HG02759 (cell line): ENCODE measurements around the gene BUD13.

Source experiments
- ATAC-seq: cut with Tn5 transposase; IDR thresholded peaks from one replicate; pipeline ENCODE4 v1.9.1; 2021; ENCODE audit warnings: mild to moderate bottlenecking, moderate library complexity; ENCODE audit not compliant: unreplicated experiment

BUD13 gene

DNA sequence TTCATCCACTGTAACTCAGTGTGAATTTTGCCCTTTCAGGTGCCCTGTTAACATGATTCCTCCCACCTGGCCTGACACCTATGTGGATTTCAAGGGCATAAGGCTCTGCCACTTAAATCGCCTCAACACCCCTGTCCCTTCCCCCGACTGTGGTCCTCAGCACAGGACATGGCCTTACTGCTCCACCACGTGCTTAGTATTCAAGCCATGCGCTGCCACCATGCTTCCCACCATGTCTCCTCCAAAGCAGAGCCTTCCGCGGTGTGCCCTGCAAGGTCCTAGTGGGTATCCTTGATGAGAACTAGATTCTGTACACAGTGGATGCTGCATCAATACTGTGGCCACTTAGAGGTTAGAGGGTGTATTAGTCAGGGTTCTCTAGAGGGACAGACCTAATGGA is 51.9 kb downstream of the BUD13 start:
- no peak for ATAC-seq

DNA sequence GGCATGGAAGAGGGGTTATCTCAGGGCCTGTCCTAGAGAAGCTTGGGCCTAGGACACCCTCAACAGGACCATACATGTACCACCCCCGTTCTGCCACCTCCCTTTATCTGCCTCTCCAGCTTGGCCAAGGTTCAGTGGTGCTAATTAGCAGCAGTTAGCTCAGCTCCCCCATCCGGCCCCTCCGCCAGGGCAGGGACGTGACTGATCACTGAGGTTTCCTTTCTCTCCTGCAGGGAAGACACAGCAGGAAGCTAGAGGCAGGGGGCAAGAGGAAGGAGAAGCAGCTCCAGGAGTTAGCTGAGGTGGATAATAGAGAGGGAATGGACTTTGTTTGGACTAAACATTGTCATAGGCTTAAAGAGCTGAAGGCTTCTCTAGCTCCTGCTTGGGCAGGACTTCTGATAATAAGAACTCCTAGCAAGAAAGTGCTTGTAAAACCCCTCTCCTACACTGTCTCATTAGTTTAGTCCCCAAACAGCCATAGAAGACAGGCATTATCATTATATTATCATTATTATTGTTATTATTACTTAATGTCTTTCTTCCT is 53.8 kb downstream of the BUD13 start:
- no peak for ATAC-seq

DNA sequence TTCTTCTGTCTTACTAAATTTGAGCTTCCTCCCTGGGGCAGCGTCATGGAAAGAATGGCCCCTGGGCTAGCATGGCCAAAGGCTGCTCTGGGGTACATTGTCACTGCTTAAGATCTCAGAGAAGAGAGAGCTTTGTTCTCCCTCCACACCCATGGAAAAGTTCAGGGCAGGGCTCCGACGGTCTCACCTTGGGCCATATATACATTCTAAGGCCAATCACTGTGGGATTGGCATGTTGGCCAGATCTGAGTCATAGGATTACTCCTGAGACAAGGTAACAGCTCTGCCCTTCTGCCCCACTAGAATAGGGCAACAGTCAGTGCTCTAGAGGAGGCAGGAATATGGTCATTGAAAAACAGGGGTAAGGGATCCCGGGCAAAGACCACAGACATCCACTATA is 56.2 kb downstream of the BUD13 start:
- no peak for ATAC-seq

DNA sequence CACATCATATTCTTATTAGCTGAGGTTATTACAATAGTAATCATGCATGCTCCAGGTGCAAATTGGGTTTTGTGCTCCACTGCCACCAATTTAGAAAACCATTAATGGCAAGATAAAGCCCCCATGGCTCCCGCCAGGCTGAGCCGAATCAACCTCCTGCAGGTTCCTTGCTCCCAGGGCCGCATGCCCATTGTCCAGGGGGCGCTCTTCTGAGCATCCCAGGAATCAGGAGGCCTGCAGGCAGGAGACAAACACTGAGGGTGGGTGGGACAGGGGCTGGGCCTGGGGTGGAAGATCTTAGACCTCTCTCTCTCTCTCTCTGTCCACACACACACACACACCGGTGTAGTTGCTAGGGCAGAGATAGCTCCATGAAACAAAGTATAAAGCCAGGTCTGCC is 57.4 kb downstream of the BUD13 start:
- ATAC-seq, result no peak

DNA sequence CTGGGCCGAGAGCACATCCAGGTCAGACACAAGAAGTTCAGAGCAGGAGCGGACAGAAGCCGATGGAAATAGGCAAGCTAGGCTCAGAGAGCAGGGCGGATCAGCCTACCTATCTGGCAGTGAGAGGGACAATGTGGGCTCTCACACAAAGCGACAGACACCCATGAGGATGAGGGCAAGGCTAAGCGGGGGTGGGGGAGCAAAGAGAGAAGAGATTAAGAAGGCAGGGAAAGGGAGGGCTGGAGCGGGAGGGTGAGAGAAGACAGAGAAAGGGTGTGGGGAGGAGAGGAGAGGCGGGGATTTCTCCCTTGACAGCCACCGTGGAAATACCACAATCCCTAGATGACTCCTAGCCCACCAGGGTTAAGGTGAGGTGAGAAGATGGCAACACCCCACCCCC is 57.9 kb downstream of the BUD13 start:
- ATAC-seq, result no peak

DNA sequence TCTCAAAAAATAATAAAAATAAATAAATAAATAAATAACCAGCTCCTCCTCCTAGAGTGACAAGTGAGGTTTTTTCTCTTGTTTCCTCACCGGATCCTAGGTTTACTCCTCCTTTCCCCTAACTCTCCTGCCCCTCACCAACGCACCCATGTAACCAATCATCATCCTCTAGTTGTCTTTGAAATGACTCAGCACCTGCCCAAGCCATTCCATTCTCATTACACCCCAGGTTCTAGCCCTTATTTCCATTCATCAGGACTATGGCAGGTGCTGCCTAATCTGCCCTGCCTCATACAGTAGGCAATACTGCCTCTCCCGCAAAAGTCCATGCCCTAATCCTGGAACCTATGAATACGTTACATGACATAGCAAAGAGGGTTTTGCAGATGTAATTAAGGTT is 60.4 kb downstream of the BUD13 start:
- no peak for ATAC-seq

DNA sequence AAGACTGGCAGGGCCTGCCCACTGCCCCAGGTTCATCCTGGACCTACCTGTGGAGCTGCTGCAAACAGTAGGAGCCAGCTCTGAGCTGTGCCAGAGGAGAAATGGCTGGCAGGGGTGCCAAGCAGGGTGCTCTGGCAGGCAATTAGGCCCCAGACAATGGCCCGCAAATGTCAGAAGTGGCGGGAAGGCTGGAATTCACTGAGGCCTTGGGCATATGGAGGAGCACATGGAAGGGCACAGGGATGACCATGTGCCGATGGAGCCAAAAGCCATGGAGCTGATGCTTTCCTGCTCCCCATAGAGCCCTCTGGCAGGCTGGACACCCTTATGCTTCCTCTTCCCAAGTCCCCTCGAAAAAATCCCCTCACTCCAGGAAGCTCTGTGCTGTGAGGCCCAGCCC is 62.0 kb downstream of the BUD13 start:
- no peak for ATAC-seq

DNA sequence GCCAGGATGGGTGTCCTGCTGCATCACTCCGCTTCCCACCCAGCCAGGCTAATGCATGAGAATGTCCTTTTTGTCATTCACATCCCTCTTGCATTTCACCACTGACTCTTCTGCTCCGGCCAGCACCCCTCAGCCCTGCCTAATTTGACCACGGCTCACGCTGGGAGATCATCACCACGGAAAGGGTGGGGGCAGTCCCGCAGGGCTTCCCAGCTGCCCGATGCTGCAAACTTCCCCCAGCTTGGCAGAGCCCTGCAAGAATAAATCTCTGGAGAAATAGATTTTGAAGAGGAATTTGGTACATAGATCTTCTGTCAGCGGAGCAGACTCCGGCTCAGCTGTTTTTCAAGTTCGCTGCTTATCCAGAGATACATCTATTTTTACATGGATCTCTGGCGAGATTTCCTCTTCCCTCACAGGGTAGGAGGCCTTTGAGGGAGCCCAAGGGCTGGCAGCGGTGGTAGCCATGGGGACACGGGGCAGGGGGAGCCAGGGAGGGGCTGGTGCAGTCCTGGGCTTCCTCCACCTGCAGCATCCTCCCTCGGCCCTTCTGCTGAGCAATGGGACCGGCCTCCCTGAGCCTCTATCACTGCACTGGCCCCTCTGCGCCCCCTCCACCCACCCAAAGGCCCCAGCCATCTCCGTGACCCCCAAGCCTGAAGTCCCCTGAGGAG is 62.6 kb downstream of the BUD13 start:
- ATAC-seq, result no peak

DNA sequence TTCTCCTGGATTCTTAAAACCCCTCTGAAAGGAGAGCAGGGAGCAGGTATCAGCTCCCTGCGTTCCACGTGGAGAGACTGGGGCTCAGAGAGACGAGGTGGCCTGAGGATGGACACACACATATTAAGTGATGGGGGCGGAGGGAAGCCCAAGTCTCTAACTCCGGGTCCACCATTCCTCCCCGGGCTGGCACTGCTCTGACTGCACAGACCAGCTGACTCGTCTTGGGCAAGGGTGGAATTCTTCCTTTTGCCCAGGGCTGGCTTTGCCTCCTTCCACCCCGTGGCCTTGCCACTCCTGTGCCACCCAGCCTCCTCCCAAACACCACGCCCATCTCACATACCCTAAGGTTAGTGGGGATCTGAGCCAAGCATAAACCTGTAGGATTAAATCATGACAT is 65.0 kb downstream of the BUD13 start:
- ATAC-seq, result no peak

DNA sequence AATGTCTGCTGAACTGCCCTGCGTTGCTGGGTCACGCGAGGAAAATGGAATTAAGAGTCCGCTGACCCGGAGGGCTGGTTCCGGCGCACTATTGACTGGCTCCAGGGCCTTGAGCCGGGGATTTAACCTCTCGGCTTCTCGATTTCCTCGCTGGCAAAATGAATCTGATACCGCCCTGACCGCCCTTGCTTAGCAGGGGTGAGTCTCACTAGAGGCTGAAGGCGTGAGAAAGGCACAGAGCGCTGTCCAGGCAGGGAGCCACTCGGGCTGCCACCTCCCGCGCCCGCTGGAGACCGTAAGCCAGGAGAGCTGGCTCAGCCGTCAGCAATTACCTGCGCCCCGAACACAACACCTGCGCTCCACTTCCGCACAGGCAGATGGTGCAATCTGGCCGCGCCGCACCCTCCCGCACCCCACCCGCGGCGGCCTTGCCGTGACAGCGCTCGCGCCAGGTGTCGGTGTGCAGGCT is 65.6 kb downstream of the BUD13 start:
- ATAC-seq, result no peak

DNA sequence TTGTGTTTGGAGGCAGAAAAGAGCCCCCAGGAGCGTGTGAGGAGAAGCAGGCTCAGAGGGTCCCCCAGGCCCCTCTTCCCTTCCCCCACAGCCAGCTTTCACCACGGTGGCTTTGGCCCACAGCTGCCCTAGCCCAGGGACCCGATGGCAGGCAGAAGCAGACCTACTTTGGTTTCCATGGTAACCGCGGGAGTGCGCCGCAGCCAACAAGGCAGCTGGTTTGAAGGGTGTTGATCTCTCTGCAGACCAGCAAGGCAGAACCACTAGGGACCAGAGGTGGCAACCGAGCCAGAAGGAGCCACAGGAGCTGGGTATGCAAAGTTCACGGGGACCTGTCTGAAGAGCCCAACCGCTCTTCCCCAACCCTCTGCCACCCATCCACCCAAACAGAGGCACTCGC is 69.4 kb downstream of the BUD13 start:
- no peak for ATAC-seq

DNA sequence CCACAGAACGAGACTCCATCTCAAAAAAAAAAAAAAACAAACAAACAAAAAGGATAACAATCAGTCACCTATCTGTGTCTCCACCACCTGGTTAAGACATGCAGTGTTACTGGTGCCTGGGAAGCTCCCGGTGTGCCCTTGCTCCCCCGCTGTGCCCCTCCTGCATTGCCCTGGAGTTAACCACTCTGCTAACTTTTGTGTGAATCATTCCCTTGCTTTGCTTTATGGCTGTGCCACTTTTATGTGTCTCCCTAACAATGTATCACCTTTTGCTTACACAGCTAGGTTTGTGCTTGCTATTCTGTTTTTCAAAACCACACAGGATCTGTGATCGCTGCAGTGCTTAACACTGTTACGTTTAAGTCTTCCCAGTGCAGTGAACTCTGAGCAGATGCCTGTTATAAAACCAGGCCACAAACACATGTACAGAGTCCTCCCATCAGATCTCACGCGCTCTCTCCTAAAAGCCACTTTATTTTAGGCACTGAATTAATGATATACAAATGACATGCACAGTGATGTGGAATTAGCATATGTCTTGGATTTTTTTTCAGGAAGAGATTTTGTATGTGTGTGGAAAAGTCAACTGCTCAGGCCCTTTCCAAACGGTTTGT is 69.9 kb downstream of the BUD13 start:
- no peak for ATAC-seq

DNA sequence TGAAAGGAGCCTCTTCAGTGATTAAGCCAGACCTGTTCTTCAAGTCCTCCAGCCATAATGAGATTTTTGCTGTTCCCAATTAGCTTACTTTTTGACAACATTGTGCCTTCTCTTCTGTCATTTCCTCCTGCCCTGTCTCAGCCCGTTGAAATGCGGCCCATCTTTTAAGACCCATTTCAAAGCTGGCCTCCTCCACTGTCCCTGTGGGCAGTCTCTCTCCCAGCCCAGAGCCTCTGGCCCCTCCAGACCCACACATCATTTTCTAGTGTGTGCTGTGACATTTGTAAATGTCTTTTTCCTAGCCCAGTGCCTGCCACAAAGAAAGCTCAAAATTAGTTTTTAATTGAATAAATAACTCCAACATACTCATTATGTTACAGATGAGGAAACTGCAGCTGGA is 70.9 kb downstream of the BUD13 start:
- no peak for ATAC-seq

DNA sequence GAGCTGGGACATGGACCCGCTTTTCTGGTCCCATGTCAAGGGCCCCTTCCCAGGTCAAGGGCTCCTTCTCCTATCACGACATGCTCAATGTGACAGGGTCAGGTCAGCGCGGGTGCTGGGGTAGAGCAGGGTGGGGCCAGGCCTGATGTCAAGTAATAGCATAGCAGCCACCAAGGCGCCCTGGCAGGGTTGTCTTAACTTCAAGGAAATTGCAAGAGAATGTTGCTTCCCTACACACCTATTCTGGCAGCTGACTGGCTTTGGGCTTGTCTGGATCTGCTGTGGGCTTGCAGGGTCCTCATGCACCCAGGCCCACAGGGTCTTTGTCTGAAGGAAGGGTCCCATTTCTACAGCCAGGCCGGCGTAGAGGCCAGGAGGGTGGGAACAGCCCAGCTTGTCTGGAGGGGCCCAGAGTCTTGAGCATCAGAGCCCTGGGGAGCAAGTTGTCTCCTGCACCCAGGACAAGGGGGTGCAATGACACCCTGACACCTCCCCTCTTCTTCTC is 71.4 kb downstream of the BUD13 start:
- ATAC-seq, result no peak

DNA sequence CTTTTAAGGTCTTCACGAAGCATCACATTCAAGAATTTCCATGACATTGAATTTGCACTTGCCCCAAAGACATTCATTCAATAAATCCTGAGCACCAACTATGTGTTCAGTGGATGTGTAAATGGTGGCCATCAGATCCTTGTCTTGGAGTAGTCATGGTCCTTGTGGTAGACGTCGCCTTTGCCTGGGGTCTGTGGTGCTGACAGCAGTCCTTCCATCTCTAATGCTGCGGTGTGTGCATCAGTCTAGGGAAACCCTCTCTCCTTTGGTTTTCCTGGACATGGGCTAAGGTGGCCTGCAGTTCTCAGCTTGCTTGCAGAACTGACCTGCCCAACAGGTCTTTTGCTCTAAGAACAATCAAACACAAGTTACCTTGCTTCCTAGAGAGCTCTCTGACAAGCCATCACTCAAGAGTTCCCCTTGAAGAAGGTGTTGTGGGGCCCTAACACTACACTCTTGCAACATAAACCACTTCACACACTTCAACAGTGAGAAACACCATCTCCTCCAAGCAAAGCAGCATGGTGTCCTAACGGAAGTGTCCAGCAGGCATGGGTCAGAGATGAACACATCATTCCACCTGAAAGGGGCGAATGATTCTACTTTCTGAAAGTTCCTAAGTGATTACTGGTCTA is 72.1 kb downstream of the BUD13 start:
- no peak for ATAC-seq
